SU-DHL-6 (cell line): Measurements from ENCODE around the gene FAIM2.

Experiments
- H2AFZ ChIP-seq: fragments of 200-600 bp; sonication (generic); 2 replicates; pipeline ENCODE4 v1.6.1; 2014; ENCODE audit warnings: low read depth, mild to moderate bottlenecking, moderate library complexity, mixed read lengths, antibody characterized with exemption, low read length; ENCODE audit not compliant: severe bottlenecking
- H3F3A ChIP-seq: fragments of 200-600 bp; shearing (Covaris generic); 2 replicates; pipeline ENCODE4 v1.6.0; 2016; ENCODE audit warnings: antibody characterized with exemption, mild to moderate bottlenecking; ENCODE audit not compliant: insufficient read depth
- H3K27ac ChIP-seq: fragments of 200-600 bp; sonication (generic); 2 replicates; pipeline ENCODE4 v1.5.1; 2016; ENCODE audit warnings: low read depth, mild to moderate bottlenecking, low read length, moderate library complexity, mixed read lengths
- H3K27me3 ChIP-seq: fragments of 200-600 bp; sonication (generic), shearing (Covaris generic); 2 replicates; pipeline ENCODE4 v1.6.0; 2014; ENCODE audit warnings: mild to moderate bottlenecking, low read length
- H3K36me3 ChIP-seq: fragments of 200-600 bp; sonication (generic); 2 replicates; pipeline ENCODE4 v1.6.1; 2014; ENCODE audit warnings: mild to moderate bottlenecking, low read length, mixed read lengths
- H3K4me2 ChIP-seq: fragments of 300-600, 200-600 bp; shearing (Covaris generic), sonication (generic); 2 replicates; pipeline ENCODE4 v1.6.0; 2014; ENCODE audit warnings: low read length, low read depth, mild to moderate bottlenecking; ENCODE audit not compliant: poor library complexity, severe bottlenecking
- H3K4me3 ChIP-seq: fragments of 200-600 bp; sonication (generic); 2 replicates; pipeline ENCODE4 v1.5.1; 2014; ENCODE audit warnings: antibody characterized with exemption, low read length, mild to moderate bottlenecking, mixed read lengths; ENCODE audit not compliant: insufficient read depth, poor library complexity, severe bottlenecking
- H3K79me2 ChIP-seq: fragments of 200-600 bp; sonication (generic); 2 replicates; pipeline ENCODE4 v1.6.1; 2014; ENCODE audit warnings: mild to moderate bottlenecking, low read length, moderate library complexity; ENCODE audit not compliant: insufficient read depth
- H3K9ac ChIP-seq: fragments of 200-600 bp; sonication (generic); 2 replicates; pipeline ENCODE4 v1.7.0; 2014; ENCODE audit warnings: mild to moderate bottlenecking, low read length
- H3K9me2 ChIP-seq: fragments of 200-600 bp; sonication (generic); replicated peaks from 2 replicates; pipeline ENCODE4 v1.6.1; 2014; ENCODE audit warnings: low read length; ENCODE audit not compliant: insufficient read depth
- H3K9me3 ChIP-seq: fragments of 200-600 bp; sonication (generic); 2 replicates; pipeline ENCODE4 v1.6.1; 2014; ENCODE audit warnings: low read length, mixed read lengths; ENCODE audit not compliant: insufficient read depth
- H4K20me1 ChIP-seq: fragments of 200-600 bp; sonication (generic); 2 replicates; pipeline ENCODE4 v1.6.1; 2014; ENCODE audit warnings: low read depth, mild to moderate bottlenecking, antibody characterized with exemption, low read length, moderate library complexity, mixed read lengths
- EZH2phosphoT487 ChIP-seq: fragments of 200-600 bp; sonication (generic), shearing (Covaris generic); conservative IDR thresholded peaks from 2 replicates; pipeline ENCODE4 v1.6.1; 2018; ENCODE audit warnings: mild to moderate bottlenecking, antibody characterized with exemption, low read length, moderate library complexity, mixed read lengths
- TF ChIP-seq, protein P1 (sequence below): fragments of 200-600 bp; sonication (generic); IDR thresholded peaks from one replicate; pipeline ENCODE4 v1.5.1; 2017; ENCODE audit warnings: antibody characterized with exemption, mild to moderate bottlenecking, low read length, moderate library complexity; ENCODE audit not compliant: insufficient read depth, poor library complexity, severe bottlenecking

FAIM2 gene

DNA sequence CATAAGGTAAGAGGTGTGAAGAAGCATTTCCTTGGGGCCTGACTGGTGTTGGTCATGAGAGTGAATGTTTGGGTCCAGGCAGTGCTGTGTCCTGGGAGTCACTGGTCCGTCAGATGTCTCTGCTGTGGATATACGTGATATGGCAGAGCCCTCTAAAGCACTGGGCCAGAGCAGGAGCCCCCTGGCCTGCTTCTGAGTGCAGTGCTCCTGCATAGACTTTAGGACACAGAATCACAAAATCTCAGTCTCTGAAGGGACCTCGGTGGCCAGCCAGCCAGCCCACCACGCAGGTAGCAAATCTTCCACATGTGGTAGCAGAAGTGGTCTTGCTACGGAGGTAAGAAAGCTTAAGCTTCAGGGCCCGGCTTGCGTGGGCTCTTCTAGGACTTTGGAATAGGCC, 28.3 kb upstream of the FAIM2 start:
- H3K79me2 ChIP-seq, result no peaks in the 10 kb centered on the region
- no peaks in the 10 kb centered on the region for H4K20me1 ChIP-seq
- H3K36me3 ChIP-seq, result no peaks in the 10 kb centered on the region
- H3K9me2 ChIP-seq, result no peaks in the 10 kb centered on the region
- no peak overlapping the region for H3K27ac ChIP-seq
- TF ChIP-seq, protein P1, sequence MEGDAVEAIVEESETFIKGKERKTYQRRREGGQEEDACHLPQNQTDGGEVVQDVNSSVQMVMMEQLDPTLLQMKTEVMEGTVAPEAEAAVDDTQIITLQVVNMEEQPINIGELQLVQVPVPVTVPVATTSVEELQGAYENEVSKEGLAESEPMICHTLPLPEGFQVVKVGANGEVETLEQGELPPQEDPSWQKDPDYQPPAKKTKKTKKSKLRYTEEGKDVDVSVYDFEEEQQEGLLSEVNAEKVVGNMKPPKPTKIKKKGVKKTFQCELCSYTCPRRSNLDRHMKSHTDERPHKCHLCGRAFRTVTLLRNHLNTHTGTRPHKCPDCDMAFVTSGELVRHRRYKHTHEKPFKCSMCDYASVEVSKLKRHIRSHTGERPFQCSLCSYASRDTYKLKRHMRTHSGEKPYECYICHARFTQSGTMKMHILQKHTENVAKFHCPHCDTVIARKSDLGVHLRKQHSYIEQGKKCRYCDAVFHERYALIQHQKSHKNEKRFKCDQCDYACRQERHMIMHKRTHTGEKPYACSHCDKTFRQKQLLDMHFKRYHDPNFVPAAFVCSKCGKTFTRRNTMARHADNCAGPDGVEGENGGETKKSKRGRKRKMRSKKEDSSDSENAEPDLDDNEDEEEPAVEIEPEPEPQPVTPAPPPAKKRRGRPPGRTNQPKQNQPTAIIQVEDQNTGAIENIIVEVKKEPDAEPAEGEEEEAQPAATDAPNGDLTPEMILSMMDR, result no peak
- no peak for TF ChIP-seq EZH2phosphoT487
- no peak overlapping the region for H3K9ac ChIP-seq
- H3F3A ChIP-seq, result no peaks in the 10 kb centered on the region
- H2AFZ ChIP-seq, result no peak overlapping the region
- H3K9me3 ChIP-seq, result no peaks in the 10 kb centered on the region
- H3K4me3 ChIP-seq, result no peak overlapping the region
- H3K27me3 ChIP-seq, result no peaks in the 10 kb centered on the region
- H3K4me2 ChIP-seq, result no peak overlapping the region

- H3K27ac ChIP-seq, result no peak overlapping the region
- H3K27me3 ChIP-seq, result no peaks in the 10 kb centered on the region
- no peaks in the 10 kb centered on the region for H4K20me1 ChIP-seq
- TF ChIP-seq, protein P1, result no peak
- no peak for TF ChIP-seq EZH2phosphoT487
- no peak overlapping the region for H3K9ac ChIP-seq
- no peak overlapping the region for H2AFZ ChIP-seq
- no peaks in the 10 kb centered on the region for H3K36me3 ChIP-seq
- H3K4me3 ChIP-seq, result no peak overlapping the region
- no peaks in the 10 kb centered on the region for H3F3A ChIP-seq
- no peak overlapping the region for H3K4me2 ChIP-seq
- no peaks in the 10 kb centered on the region for H3K9me2 ChIP-seq
- no peaks in the 10 kb centered on the region for H3K9me3 ChIP-seq
- no peaks in the 10 kb centered on the region for H3K79me2 ChIP-seq
Observed at GRCh38 chr12:49930515-49931288, 27.0 kb upstream of the FAIM2 start.

DNA sequence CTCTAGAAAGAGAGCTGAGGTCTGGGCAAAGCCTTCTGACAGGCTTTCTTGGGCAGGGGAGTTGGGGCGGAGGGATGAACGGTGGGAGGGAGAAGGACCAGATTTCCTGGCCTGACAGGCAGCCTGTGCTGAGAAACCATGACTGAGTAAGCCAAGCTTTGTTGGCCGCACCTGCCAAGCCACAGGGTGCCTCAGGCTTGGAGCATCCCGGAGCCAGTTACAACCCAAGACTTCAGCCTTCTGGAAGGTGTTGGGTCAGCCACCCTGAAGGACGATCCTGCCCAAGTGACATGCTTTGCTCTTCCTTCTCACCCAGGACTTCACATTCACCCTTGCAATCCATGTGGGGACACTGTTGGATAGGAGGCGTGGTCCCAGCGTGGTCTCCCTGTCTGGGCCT, 25.9 kb upstream of the FAIM2 start:
- Histone ChIP-seq H2AFZ (no peak overlapping the region), H3F3A (no peaks in the 10 kb centered on the region), H3K27me3 (no peaks in the 10 kb centered on the region), H3K9me3 (no peaks in the 10 kb centered on the region), H3K9ac (no peak overlapping the region), H4K20me1 (no peaks in the 10 kb centered on the region), H3K36me3 (no peaks in the 10 kb centered on the region), H3K9me2 (no peaks in the 10 kb centered on the region), H3K4me3 (no peak overlapping the region), H3K4me2 (no peak overlapping the region), H3K27ac (no peak overlapping the region), H3K79me2 (no peaks in the 10 kb centered on the region)
- TF ChIP-seq, protein P1, result no peak
- no peak for TF ChIP-seq EZH2phosphoT487
